ENCODE measurements around the gene C2orf80. TPM values are rescaled to one million over a fixed set of nuclear protein-coding genes. Genes with fewer than 3 reads are reported as not detected.

The C2orf80 gene
- total and polyA plus RNA-seq, 2 experiments from 2014 or later = 0.92 TPM; not detected in 1

- ATAC-seq = no peak
- Mint-ChIP-seq H3K27ac (peak within 1 kb of the TSS; percentile 12; the same call in 1 of the 2 replicates), H3K4me1 (peaks cover 19% of the 10 kb centered on the region; the same call in 2 of the 3 replicates)
These were observed 26.3 kb downstream of the C2orf80 start, which contains the start of gene CRYGA for GRCh38 chr2:208163489-208163888. Gene CRYGA (minus strand): TSS chr2:208163589. CDS start chr2:208163556, 33 bp downstream.

More at GRCh38 chr2:208163489-208163888, 26.3 kb downstream of the C2orf80 start, which contains the start of gene CRYGA:
- Histone ChIP-seq H3K79me2 (replicated peaks; ENCODE audit: insufficient read depth) (no peaks in the 10 kb centered on the region), H3F3A (replicated peaks; ENCODE audit: low read depth) (no peaks in the 10 kb centered on the region), H3K4me2 (no peak within 1 kb of the TSS), H3K27ac (ENCODE audit: low read depth) (no peak within 1 kb of the TSS), H3K4me3 (no peak within 1 kb of the TSS), H4K20me1 (replicated peaks; ENCODE audit: insufficient read depth) (no peaks in the 10 kb centered on the region), H3K9me2 (ENCODE audit: insufficient read depth) (no peaks in the 10 kb centered on the region), H3K4me1 (ENCODE audit: insufficient read depth) (no peaks in the 10 kb centered on the region), H3K36me3 (ENCODE audit: insufficient read depth) (no peaks in the 10 kb centered on the region), H3K27me3 (ENCODE audit: insufficient read depth) (no peaks in the 10 kb centered on the region), H2AFZ (peak within 1 kb of the TSS; percentile 89)
- H3K27me3 Mint-ChIP-seq (ENCODE audit: insufficient read depth, low read depth, poor library complexity) = peaks cover 5% of the 10 kb centered on the region
- no peak within 1 kb of the TSS for H3K4me3 Mint-ChIP-seq
- DNase-seq (ENCODE audit: low spot score) = no peak
- no peak for TF ChIP-seq ZNF462 (CRISPR knock-in tag; IDR thresholded peaks at IDR 0.05)
- TF ChIP-seq CREB1 (CRISPR knock-in tag; IDR thresholded peaks at IDR 0.05; ENCODE audit: low read depth) = no peak
- no peak for TF ChIP-seq EZH2 (IDR thresholded peaks at IDR 0.05; ENCODE audit: low read depth, unreplicated experiment)
- TF ChIP-seq STAT1 (IDR thresholded peaks at IDR 0.05; ENCODE audit: unreplicated experiment) = no peak
- TF ChIP-seq REST (IDR thresholded peaks at IDR 0.05; ENCODE audit: unreplicated experiment) = no peak
- no peak for TF ChIP-seq CTCF (conservative IDR thresholded peaks at IDR 0.05; ENCODE audit: low read depth in 2 of 2)
- TF ChIP-seq NANOG (IDR thresholded peaks at IDR 0.05; ENCODE audit: borderline replicate concordance) = no peak
- no peak for TF ChIP-seq ZNF114 (CRISPR knock-in tag; IDR thresholded peaks at IDR 0.05)
- no peak for TF ChIP-seq ZNF331 (CRISPR knock-in tag; IDR thresholded peaks at IDR 0.05; ENCODE audit: low read depth)
- no peak for TF ChIP-seq JUNB (IDR thresholded peaks at IDR 0.05; ENCODE audit: unreplicated experiment)
- no peak for TF ChIP-seq EZH2phosphoT487 (IDR thresholded peaks at IDR 0.05; ENCODE audit: unreplicated experiment)
- TF ChIP-seq POLR2AphosphoS5 (IDR thresholded peaks at IDR 0.05; ENCODE audit: low read depth) = no peak
- no peak for TF ChIP-seq ETS1 (IDR thresholded peaks at IDR 0.05)
- H3K9me3 Mint-ChIP-seq = no peaks in the 10 kb centered on the region
- H3K36me3 Mint-ChIP-seq (ENCODE audit: low read depth) = no peaks in the 10 kb centered on the region

Measured in GM23338 (cell line).